SJCRH30 (cell line): ENCODE data around the gene RPTOR. TPM values are rescaled to one million over a fixed set of nuclear protein-coding genes. Genes with fewer than 3 reads are reported as not detected.

Source experiments
- DNase-seq, 2 experiments: peaks; one replicate each; pipeline ENCODE4 v3.0.0-alpha.2; 2015 to 2020
- H3K27ac ChIP-seq: fragments of 250-450 bp; sonication (Bioruptor Pico); 2 replicates; pipeline ENCODE4 v1.5.1; 2020; ENCODE audit warnings: mild to moderate bottlenecking, moderate library complexity
- H3K27me3 ChIP-seq: fragments of 250-450 bp; sonication (Bioruptor Pico); 2 replicates; pipeline ENCODE4 v1.5.1; 2020; ENCODE audit warnings: mild to moderate bottlenecking, moderate library complexity
- H3K36me3 ChIP-seq: fragments of 250-450 bp; sonication (Bioruptor Pico); 2 replicates; pipeline ENCODE4 v1.5.1; 2020; ENCODE audit warnings: mild to moderate bottlenecking, moderate library complexity
- H3K4me1 ChIP-seq: fragments of 250-450 bp; sonication (Bioruptor Pico); 2 replicates; pipeline ENCODE4 v1.5.1; 2020; ENCODE audit warnings: mild to moderate bottlenecking, moderate library complexity
- H3K4me3 ChIP-seq: fragments of 250-450 bp; sonication (Bioruptor Pico); 2 replicates; pipeline ENCODE4 v1.5.1; 2020; ENCODE audit warnings: mild to moderate bottlenecking, moderate library complexity
- H3K9me3 ChIP-seq: fragments of 250-450 bp; sonication (Bioruptor Pico); replicated peaks from 2 replicates; pipeline ENCODE4 v1.5.1; 2020; ENCODE audit warnings: mild to moderate bottlenecking, moderate library complexity
- total RNA-seq: library from RNA; depleted of rRNA; stranded (reverse); fragments of >200 nt; shearing (Covaris generic); gene quantifications from 2 replicates; pipeline ENCODE4 v1.2.3, GENCODE V29; 2014

RPTOR gene
- total RNA-seq, 1 experiment from 2014 or later: 43.6 TPM

DNA sequence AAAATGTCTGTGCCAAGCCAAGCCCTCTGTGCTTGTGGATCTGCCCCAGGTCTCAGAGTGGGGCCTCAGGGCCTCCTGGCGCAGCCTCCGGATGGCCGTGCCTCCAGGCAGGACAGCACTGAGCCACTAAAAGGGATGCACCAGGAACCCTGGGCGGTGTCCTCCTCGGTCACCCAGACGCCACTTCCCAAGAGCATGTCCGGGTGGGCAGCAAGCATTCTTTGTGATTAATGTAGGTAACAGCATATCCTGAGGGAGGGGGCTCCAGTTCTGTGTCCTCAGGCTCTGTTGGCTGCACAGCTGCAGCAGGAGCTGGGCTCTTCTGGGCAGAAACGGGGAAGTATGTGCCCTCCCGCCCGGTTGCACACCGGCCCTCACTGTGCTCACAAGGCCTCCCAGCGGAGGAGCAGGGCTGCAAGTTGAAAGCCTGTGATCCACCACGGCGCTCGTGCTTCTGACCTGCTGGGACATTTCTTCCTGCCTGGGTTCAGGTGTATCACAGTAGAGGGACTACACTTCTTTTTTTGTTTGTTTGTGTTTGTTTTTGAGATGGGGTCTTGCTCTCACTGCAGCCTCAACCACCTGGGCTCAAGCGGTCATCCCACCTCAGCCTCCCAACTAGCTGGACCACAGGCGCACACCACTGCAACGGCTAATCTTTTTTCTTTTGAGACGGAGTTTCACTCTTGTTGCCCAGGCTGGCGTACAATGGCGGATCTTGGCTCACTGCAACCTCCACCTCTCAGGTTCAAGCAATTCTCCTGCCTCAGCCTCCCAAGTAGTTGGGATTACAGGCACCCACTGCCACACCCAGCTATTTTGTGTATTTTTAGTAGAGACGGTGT is 409.1 kb downstream of the RPTOR start:
- Histone ChIP-seq H3K9me3 (no peaks in the 10 kb centered on the region), H3K4me1 (peaks cover 3% of the 10 kb centered on the region), H3K27me3 (no peaks in the 10 kb centered on the region), H3K27ac (no peak overlapping the region), H3K4me3 (no peak overlapping the region), H3K36me3 (no peaks in the 10 kb centered on the region; the same call in none of the 2 replicates)
- no peak for DNase-seq

DNA sequence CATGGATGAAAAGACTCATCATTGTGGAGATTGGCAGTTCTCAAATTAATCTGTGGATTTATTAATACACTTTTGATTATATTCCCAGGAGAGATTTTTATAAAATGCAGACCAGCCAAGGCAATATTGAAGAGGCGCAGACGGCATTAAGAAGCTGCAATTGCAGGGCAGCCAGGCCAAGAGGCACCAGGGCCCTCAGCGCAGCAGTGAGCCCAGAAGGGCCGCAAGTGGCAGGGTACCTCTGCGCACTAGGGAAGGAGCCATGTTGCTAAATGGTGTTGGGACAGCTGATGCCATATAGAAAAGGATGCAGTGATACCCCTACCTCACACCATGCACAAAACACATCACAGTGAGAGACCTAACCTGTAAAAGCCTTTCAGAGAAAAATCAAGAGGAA is 410.4 kb downstream of the RPTOR start:
- no peak for DNase-seq
- Histone ChIP-seq H3K27ac (no peak overlapping the region), H3K27me3 (no peaks in the 10 kb centered on the region), H3K4me3 (no peak overlapping the region), H3K9me3 (no peaks in the 10 kb centered on the region), H3K4me1 (peaks cover 16% of the 10 kb centered on the region), H3K36me3 (no peaks in the 10 kb centered on the region; the same call in none of the 2 replicates)

DNA sequence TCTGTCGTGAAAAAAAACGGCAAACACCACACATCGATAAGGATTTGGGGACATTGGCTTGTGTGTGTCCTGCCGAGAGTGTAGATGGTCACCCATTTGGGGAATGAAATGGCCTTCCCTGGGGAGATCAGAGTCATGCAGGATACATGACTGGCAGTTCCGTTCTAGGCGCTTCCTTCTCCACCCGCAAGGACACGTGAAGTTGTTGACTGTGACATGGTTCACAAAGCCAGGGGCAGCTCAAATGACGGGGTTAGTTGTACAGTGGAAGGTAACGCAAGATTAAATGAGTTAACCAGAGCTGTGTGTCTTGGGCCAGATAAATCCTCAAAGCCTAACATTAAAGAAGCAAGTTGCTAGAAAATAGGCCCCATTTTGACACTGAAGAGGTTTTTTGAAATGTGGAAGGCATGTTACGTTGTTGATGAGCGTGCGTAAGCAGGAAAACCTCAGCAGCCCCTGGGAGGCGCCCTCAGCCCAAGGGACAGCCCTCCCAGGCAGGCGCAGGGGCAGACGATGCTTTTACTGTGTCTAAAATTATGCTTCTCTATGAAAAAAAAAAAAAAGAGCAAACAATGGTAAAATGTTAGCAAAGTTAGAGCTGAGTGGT is 411.1 kb downstream of the RPTOR start:
- no peaks in the 10 kb centered on the region for H3K27me3 ChIP-seq
- H3K36me3 ChIP-seq: no peaks in the 10 kb centered on the region; the same call in none of the 2 replicates
- no peaks in the 10 kb centered on the region for H3K9me3 ChIP-seq
- DNase-seq: no peak
- H3K4me1 ChIP-seq: peaks cover 21% of the 10 kb centered on the region
- H3K27ac ChIP-seq: no peak overlapping the region
- H3K4me3 ChIP-seq: no peak overlapping the region

DNA sequence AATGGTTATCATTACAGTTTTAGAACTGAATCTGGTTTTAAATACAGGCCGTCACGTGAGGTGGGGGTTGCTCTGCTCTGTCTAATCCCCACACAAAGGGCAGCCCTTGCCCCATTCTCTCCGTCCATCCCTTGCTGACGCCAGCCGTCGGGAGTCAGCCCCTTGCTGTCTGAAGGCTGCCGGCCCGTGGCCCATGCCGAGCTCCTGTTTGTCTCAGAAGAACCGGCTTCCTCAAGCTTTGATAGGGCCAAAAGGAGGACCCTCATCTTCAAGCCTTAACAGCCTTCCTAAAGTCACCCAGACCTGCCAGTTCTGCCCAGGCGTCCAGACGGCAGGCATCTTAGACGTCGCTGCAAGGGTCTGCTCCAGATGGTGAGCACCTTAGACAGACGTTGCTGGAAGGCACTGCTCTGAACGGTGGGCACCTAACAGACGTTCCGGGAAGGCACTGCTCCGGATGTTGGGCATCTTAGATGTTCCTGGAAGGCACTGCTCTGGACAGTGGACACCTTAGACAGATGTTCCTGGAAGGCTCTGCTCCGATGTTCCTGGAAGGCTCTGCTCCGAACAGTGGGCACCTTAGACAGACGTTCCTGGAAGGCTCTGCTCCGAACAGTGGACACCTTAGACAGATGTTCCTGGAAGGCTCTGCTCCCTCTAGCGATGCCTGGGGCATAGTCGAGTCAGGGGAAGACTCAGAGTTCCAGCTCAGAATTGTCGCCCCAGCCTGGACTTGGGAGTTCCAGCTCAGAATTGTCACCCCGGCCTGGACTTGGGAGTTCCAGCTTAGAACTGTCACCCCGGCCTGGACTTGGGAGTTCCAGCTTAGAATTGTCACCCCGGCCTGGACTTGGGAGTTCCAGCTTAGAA is 411.9 kb downstream of the RPTOR start:
- no peak for DNase-seq

DNA sequence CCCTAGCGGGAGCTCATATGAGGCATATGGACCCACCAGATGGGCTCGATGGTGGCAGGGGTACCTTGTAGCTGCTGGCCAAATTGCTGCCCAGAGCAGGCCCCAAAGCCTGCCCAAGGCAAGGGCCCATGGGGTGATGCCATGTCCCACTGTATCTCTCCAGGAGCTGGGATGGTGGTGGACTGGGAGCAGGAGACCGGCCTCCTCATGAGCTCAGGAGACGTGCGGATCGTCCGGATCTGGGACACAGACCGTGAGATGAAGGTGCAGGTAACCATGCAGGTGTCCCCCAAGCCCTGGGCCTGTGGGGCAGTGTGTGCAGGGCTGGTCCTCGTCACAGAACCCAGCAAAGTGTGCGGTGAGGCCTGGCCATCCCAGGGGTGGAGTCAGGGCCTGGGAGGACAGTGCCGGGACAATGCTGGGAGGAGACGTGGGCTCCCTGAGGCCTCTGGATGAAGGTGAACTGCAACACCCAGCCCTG is 412.9 kb downstream of the RPTOR start:
- Histone ChIP-seq H3K36me3 (no peaks in the 10 kb centered on the region; the same call in none of the 2 replicates), H3K4me1 (peaks cover 38% of the 10 kb centered on the region), H3K27me3 (no peaks in the 10 kb centered on the region), H3K4me3 (no peak overlapping the region), H3K9me3 (no peaks in the 10 kb centered on the region), H3K27ac (no peak overlapping the region)
- no peak for DNase-seq

More for the DNA sequence above, 411.9 kb downstream of the RPTOR start:
- Histone ChIP-seq H3K27ac (no peak overlapping the region), H3K27me3 (no peaks in the 10 kb centered on the region), H3K9me3 (no peaks in the 10 kb centered on the region), H3K4me3 (no peak overlapping the region), H3K36me3 (no peaks in the 10 kb centered on the region; the same call in none of the 2 replicates), H3K4me1 (peaks cover 29% of the 10 kb centered on the region)

DNA sequence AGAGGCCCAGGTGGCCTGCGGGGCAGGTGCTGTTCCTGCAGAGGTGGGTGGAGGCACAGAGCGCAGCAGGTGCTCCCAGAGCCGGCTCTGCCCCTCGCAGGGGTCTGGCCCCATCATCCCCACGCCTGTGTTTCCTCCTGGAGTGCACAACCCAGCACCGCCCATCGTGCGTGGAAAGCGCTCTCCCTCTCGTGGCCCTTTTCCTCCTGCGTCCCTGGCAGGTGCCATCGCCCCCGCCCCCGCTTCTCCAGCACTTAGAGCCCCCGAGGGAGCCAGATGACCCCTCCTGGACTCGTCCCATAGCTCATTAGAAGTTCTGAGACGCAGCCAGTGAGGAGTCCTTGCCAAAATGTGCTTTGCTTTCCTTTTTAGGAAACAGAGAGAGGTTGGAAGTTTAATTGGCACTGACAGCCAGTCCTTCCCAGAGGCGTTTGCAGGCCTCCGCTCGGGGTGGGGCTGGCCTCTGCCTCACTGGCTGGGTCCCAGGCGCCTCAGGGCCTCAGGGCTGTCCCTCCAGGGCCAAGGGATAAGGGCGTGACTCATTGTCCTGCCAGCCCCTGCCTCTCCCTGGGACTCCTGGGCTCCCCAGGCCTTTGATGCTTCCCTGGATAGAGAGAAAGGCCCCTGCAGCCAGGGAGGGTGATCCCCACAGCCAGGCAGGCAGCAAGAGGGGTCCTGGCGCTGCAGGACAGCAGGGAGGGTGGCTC is 414.8 kb downstream of the RPTOR start:
- DNase-seq: peak; percentile 98
- Histone ChIP-seq H3K4me1 (peaks cover 38% of the 10 kb centered on the region), H3K4me3 (no peak overlapping the region; the same call in 1 of the 2 replicates), H3K27ac (peak overlapping the region; percentile 48), H3K27me3 (no peaks in the 10 kb centered on the region), H3K9me3 (no peaks in the 10 kb centered on the region), H3K36me3 (no peaks in the 10 kb centered on the region; the same call in 1 of the 2 replicates)

DNA sequence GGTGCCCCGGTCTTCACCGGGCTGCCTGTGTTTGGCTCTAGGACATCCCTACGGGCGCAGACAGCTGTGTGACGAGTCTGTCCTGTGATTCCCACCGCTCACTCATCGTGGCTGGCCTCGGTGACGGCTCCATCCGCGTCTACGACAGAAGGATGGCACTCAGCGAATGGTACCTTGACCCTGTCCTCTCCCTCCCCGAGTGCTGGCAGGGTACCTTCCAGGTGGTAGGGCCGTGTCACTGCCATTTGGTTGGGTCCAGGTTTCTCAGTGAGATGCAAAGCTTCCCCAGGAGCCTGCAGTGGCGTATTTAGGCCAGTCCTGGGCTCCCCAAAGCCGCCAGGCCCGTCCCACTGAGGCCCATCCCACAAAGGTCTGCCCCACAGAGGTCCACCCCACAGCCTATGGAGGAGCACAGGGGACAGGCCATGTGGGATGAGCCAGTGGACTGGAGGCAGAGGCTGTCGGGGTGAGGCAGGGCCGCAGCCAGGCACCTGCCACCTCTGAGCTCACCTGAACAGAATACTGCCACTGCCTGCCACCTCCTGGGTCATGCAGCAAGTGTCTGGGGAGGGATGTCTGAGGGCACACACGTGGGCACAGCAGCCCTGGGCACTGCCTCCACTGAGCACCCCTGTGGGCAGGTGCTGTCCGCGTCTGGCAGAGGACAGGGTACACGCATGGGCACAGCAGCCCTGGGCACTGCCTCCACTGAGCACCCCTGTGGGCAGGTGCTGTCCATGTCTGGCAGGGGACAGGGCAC is 415.6 kb downstream of the RPTOR start:
- Histone ChIP-seq H3K9me3 (no peaks in the 10 kb centered on the region), H3K4me1 (peaks cover 38% of the 10 kb centered on the region), H3K36me3 (no peaks in the 10 kb centered on the region; the same call in 1 of the 2 replicates), H3K27ac (peak overlapping the region; percentile 48), H3K27me3 (no peaks in the 10 kb centered on the region), H3K4me3 (no peak overlapping the region)
- no peak for DNase-seq

DNA sequence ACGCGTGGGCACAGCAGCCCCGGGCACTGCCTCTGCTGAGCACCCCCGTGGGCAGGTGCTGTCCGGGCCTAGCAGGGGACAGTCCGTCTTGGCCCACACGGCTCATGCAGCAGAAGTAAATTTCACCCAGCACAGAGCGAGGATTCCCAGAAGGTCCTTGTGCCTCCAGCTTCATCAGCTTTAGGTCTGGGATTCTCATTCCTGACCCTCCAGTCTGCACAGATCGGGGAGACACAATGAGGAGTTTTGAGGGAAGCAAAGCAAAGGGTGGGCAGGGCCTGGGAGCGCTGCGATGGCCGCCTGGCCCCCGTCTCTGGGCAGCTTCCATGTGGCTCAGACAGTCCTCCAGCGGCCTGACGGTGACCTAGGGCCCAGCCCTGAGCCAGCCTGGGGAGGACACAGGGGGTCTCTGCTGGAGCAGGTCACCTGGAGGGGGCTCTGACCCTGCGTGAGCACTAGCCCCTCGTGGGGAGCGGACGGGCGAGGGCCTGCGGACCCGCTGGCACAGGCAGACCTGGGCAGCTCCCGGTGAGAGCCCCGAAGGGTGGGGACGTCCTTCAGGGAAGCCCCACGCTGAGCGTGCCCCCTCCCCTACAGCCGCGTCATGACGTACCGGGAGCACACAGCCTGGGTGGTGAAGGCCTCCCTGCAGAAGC is 416.3 kb downstream of the RPTOR start:
- Histone ChIP-seq H3K27me3 (no peaks in the 10 kb centered on the region), H3K27ac (no peak overlapping the region), H3K4me1 (peaks cover 38% of the 10 kb centered on the region), H3K36me3 (no peaks in the 10 kb centered on the region), H3K9me3 (no peaks in the 10 kb centered on the region), H3K4me3 (no peak overlapping the region)
- no peak for DNase-seq

DNA sequence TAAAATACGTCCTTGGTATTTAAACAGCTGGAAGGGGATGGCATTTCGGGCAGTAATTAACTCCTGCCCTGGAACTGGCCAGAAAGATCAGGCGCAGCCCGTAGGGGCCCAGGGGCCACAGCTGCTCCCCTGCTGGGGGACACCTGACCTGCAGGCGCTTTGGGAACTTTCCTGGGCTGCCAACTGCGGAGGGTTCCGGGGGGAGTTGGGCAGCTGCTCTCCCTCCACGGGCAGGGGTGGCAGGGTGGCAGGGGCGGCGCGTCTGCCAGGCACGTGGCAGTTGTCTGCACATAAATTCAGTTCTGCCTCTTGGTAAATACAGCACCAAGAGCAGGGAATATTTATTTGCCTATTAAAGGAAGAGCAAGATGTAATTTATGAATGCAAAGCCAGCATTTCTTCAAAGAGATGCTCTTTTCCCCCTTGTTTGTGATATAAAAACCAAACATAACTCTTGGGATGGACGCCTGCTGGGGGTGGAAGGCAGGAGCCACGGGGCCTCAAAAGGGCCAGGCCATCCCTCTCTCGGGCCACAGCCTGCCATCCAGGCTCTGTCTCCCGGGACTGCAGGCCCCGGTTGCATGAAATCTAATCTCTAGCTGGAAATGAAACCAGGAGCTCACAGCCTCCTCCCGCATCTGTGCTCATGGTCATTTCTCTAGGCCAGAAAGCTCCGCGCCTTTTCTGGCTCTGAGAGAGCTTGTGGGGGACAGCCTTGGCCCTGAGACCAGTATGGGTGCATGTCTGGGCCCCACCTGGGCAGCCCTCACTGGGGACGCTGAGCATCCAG is 417.1 kb downstream of the RPTOR start:
- H3K9me3 ChIP-seq: no peaks in the 10 kb centered on the region
- peak overlapping the region; percentile 0; the same call in 1 of the 2 replicates for H3K27ac ChIP-seq
- H3K4me3 ChIP-seq: no peak overlapping the region
- no peaks in the 10 kb centered on the region for H3K27me3 ChIP-seq
- H3K36me3 ChIP-seq: no peaks in the 10 kb centered on the region
- peaks cover 38% of the 10 kb centered on the region for H3K4me1 ChIP-seq
- peak; percentile 65 to 78 for DNase-seq

DNA sequence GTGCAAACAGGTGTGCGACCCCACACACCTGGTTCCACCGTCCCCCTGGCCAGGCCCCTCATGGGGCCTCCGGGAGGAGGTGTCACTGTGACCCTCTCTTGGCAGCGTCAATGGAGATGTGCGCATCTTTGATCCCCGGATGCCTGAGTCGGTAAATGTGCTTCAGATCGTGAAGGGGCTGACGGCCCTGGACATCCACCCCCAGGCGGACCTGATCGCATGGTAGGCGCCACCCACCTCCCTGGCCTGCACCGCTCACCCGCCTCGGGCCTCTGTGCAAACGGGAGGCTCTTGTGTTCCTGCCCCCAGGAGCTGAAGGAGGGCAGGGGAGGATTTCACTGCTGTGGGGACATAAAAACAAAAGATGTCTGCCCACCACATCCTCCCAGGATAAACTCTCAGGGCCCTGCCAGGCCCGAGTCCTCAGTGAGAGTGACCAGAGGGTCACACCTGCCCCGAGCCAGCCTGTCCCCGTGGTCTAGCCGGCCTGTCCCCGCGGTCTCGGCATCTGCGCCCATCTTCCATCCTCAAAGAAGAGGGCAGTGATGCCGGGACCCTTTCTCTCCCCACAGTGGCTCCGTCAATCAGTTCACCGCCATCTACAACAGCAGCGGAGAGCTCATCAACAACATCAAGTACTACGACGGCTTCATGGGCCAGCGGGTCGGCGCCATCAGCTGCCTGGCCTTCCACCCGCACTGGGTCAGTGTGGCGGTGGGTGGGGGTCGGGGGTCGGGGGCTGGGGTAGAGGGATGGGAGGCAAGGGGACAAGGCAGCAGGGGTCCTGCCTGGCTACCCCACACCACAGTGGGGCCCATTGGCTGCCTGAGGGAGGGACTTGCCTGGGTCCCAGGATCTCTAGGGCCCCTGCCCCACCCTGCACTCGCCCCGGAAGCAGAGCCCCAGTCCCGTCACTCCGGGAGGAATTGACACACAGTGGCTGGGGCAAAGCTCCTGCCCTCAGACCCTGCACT is 418.0 kb downstream of the RPTOR start:
- Histone ChIP-seq H3K9me3 (no peaks in the 10 kb centered on the region), H3K27me3 (no peaks in the 10 kb centered on the region), H3K27ac (no peak overlapping the region), H3K4me3 (no peak overlapping the region), H3K36me3 (no peaks in the 10 kb centered on the region), H3K4me1 (peaks cover 38% of the 10 kb centered on the region)
- no peak for DNase-seq

DNA sequence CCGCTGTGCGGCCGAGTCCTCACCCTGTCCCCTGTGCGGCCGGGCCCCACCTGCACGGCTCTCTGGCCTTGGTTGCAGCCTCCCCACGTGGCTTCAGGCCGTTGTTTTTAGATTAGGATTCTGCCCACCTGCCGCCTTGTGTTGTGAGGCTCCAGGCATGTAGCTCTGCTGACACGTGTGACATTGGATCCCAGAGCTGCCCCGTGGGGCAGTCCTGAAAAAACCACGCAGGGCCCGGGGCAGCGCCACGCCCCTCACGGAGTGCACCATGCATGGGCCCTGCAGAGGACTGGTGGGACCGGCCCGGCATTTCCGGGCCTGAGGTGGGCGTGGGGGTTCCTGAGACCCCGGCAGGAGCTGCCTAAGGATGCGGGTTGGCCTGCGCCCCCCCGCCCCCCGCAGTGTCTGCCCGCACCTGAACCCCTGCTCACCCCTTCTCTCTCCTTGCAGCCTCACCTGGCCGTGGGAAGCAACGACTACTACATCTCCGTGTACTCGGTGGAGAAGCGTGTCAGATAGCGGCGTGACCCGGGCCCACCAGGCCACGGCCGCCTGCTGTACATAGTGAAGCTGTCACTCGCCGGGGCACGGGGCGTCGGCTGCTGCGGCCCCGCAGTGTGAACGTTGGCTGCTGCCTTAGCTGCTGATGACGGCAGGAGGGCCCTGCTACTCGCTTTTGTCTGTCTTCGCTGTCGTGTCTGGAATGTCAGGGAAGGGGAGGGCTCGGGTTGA is 419.3 kb downstream of the RPTOR start:
- H3K27me3 ChIP-seq: no peaks in the 10 kb centered on the region
- H3K4me3 ChIP-seq: no peak overlapping the region
- peak in 1 of 2 experiments; percentile 54 for DNase-seq
- H3K36me3 ChIP-seq: no peaks in the 10 kb centered on the region
- H3K27ac ChIP-seq: no peak overlapping the region
- H3K9me3 ChIP-seq: no peaks in the 10 kb centered on the region
- H3K4me1 ChIP-seq: peaks cover 41% of the 10 kb centered on the region
